Esophagus squamous epithelium (tissue), 4 donors: ENCODE data around the gene GP1BA.

ENCODE experiments used
- CTCF ChIP-seq, 6 experiments: fragments of 450-650 bp in 4 of 6; fragments of 200-600 bp in 2 of 6; sonication (generic) in 2 of 6; IDR thresholded peaks; one replicate each; pipeline ENCODE4 v1.5.1; 2016 to 2019; ENCODE audit warnings: antibody characterized with exemption in 6 of 6, mild to moderate bottlenecking in 4 of 6, moderate library complexity in 4 of 6
- POLR2A ChIP-seq, 4 donors: fragments of 450-650 bp; IDR thresholded peaks; one replicate each; pipeline ENCODE4 v1.6.1; 2017; ENCODE audit warnings: antibody characterized with exemption in 4 of 4, mild to moderate bottlenecking in 4 of 4, moderate library complexity in 3 of 4

GRCh38 chr17:4938069-4938491 is 6.0 kb downstream of the GP1BA start:
- no peak for TF ChIP-seq CTCF (IDR thresholded peaks at IDR 0.05)
- no peak for TF ChIP-seq POLR2A (IDR thresholded peaks at IDR 0.05)
